ENCODE data around the gene PLPP4. TPM values are rescaled to one million over a fixed set of nuclear protein-coding genes. Genes with fewer than 3 reads are reported as not detected.
"Not testable (repeated sequence)": the region's sequence is repeated elsewhere in the genome, so short reads cannot be mapped to it uniquely, and the experiment has no call there.

The PLPP4 gene
- polyA plus RNA-seq, 3 donors = 6.0 to 7.6 (median 6.2) TPM

DNA sequence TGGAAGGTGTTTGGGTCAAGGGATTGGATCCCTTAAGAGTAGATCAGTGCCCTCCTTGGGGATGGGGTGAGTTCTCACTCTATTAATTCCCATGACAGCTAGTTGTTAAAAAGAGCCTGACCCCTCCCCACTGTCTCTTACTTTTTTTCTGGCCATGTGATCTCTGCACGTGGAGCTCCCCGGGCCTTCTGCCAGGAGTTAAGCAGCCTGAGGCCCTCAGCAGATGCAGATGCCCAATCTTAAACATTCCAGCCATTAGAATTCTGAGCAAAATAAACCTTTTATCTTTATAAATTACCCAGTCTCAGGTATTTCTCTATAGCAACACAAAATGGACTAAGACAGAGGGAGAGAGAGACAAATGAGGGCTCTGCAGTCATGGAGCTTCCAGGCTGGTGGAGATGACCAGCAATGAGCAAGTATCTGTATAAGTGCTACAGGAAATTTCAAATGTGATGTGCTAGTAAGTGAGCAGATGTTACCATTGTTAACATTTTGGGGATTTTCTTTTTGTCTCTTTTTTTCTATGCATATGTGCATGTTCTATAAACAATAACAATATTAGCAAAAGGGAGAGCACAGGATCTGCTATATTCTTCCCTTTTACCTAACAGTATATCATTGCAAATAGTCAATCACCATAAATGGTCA is 26.7 kb downstream of the PLPP4 start:
- DNase-seq (ENCODE audit: low read depth in 3 of 3, low spot score in 2 of 3) = no peak

GRCh38 chr10:120485946-120486345 is 28.9 kb downstream of the PLPP4 start:
- DNase-seq (ENCODE audit: low read depth in 3 of 3, low spot score in 2 of 3) = no peak

- DNase-seq (ENCODE audit: low read depth in 3 of 3, low spot score in 2 of 3) = no peak
Measured at GRCh38 chr10:120486671-120487205, 29.7 kb downstream of the PLPP4 start.

GRCh38 chr10:120490288-120490687 is 33.3 kb downstream of the PLPP4 start:
- no peak for DNase-seq (ENCODE audit: low read depth in 3 of 3, low spot score in 2 of 3)

GRCh38 chr10:120492346-120492745 is 35.3 kb downstream of the PLPP4 start:
- DNase-seq (ENCODE audit: low read depth in 3 of 3, low spot score in 2 of 3) = no peak

DNA sequence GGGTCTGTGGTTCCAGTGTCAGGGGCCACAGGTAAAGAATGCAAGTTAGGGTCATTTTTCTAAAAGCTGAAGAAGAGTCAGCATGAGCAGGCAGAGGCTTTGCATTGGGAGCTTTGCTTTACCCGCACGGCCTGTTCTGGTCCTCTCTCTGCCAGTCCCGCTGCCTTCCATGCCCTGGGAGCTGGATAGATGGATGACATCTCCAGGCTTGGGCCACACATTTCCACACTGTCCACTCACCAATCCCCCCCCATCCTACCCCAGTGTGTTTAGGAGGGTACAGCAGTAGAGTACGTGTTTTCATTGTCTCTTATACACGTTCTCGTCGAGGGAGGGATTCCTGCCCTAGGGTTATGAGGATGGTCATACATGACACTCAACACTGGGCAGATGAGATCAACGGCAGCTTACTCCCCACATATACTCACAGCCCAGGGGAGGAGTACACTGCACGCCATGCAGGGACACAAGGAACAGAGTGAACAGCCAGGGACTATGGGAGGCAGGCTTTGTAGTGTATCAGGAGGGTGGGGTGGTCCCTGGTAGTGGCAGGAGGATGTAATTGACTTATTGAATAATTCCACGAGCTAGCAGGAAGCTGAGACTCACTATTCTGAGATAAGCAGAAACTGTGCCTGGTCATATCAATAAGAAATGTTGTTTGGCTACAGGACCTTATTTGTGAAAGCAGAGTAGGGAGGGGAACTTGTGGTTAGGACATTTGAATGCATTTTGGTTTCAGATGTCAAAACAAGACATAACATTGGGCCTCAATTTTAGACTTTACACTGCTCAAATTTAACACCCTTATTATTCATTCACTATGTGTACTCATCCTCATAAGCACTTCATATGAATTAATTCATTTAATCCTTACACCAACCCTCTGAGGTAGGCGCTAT is 36.6 kb downstream of the PLPP4 start:
- DNase-seq (ENCODE audit: low read depth in 3 of 3, low spot score in 2 of 3) = no peak

DNA sequence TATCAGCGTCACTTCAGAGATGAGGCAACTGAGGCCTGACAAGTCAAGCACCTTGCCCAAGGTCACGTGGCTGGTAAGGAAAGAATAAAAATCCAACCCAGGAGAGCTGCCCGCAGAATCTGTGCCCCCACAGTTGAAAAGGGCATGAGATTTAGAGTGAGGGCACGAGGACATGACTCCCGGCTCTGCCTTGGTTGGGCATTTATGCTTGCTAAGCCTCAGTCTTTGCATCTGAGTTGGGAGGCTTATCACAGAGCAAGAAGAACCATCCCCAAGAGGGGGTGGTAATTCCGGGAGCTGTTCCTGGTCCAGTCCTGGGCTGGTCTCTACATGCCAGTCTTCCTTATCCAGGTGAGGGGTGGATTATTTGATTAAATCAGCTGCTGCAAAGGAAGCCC is 37.3 kb downstream of the PLPP4 start:
- DNase-seq (ENCODE audit: low read depth in 3 of 3, low spot score in 2 of 3) = no peak

DNA sequence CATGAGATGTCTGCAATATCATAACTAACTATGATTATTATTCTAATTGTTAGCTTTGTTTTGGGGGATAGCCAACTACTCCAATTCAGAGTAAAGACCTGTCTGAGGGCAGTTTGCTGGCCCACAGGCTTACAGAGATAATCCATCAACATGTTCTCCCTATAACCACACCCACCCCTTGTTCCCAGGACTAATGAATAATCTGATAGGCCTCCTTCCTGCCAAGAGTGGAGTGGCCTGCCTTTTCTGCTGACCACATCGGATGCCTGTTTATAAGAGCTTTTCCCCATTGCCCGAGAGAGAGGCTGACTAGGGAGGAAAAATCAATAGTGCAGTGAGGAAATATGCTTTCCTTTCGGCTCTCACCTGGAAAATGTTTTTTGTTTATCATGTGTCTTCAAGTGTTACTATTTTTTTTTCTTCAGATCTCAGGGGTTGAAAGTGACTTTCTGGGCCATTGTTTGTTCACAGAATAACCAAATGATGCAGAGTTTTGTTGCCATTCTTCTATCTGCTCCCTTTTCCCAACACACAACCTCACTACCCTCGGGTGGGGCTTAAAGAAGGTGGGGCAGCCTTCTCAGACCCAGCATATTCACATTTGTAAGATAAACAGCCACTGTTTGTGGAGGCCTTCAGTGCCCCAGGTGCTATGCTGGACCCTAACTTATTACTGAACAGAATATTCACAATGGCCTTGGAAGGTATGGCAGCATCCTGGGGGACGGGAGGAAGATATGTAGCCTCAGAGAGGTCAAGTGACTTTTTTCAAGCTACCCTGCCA is 38.4 kb downstream of the PLPP4 start:
- no peak for DNase-seq (ENCODE audit: low read depth in 3 of 3, low spot score in 2 of 3)

- no peak for DNase-seq (ENCODE audit: low read depth in 3 of 3, low spot score in 2 of 3)
Measured at GRCh38 chr10:120499883-120500282, 42.9 kb downstream of the PLPP4 start.

GRCh38 chr10:120503689-120504088 is 46.7 kb downstream of the PLPP4 start:
- DNase-seq (ENCODE audit: low read depth in 3 of 3, low spot score in 2 of 3) = no peak

DNA sequence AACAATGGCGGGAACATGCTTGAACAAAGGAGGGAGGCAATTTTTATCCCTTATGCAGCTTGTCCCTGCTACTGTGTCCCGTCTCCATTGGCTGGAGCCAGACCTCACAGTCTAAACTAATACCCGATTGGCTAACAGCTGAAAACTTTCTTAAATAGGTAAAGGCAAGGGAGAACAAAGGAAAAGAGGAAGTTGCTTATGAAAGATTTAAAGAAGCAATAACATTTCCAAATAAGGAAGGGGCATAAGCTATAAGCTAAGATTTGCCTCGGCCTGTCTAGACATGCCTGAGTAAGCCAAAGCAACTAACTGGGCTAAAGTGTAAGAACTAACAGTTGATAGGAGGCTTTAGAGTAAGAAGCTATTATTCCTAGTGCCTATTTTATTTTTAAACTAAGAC is 47.2 kb downstream of the PLPP4 start:
- not testable (repeated sequence) for DNase-seq (ENCODE audit: low read depth in 3 of 3, low spot score in 2 of 3)

DNA sequence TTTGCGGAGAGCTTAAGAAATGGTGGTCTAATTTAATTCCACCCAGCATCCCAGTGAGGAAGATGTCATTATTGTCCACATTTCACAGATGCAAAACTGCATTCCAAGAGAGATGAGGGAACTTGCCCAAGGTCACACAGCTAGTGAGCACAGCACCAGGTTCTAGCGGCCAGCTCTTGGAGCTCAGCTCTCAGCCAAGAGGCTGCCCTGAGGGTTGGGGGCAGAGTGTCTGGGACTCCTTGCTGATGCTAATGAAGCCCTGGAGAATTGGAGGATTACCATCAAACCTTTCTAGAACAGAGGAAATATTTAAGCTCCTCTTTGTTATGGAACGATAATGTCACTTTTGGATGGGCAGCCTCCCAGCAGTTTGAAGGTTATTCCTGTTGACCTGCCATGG is 48.0 kb downstream of the PLPP4 start:
- no peak for DNase-seq (ENCODE audit: low read depth in 3 of 3, low spot score in 2 of 3)

DNA sequence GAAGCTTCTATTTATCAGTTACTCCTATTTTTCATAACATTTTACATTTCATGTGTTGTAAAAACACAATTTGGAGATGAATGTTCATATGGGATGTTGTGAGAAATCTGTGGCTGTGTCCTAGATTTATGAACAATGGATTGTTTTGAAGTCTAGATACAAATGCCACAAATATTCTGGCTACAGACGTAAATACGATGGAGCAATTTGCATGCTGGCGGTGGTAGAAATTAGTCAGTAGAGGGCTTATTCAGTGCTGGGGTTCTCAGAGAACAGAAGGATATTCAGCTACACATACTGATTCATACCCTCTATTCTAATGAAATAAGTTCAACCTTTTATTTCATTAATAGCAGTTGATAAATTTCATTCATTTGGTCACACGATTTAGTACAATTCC is 48.8 kb downstream of the PLPP4 start:
- no peak for DNase-seq (ENCODE audit: low read depth in 3 of 3, low spot score in 2 of 3)

DNA sequence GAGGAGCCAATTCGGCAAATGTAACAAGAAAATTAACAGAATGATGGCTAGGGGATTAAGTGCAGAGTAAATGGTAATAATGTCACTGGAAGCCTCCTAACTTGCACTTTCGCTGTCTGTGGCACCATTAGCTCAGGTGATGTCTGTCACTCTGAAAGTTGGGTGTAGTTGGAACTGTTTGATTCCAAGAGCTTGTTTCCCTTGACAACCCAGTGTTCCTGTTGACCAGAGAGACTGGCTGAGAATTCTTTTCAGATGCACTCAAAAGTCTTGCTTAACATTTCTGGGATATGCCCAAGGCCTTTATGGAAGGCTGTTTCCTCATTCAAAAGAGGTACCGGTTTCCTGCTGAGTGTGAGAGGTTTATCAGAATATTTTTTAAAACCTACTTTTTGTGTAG is 49.6 kb downstream of the PLPP4 start:
- no peak for DNase-seq (ENCODE audit: low read depth in 3 of 3, low spot score in 2 of 3)

- no peak for DNase-seq (ENCODE audit: low read depth in 3 of 3, low spot score in 2 of 3)
Measured at GRCh38 chr10:120507175-120507574, 50.1 kb downstream of the PLPP4 start.

DNA sequence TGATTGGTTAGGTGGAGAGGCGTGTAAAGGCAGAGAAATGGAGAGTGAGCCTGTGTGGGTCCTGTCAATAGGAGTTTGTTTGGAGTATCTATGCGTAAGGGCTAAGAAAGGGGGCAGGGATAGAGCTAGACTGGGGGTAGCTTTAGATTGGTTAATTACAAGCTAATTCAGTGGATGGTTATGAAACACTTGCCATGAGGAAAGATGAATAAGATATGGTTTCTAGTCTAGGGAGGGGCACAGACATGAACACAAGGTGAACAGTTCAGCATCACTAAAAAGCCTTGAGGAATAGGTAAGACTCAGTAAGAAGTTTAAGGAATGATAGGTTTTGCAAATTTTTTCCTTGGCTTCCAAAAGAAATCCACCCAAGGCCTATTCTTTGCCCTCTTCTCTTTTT is 50.6 kb downstream of the PLPP4 start:
- no peak for DNase-seq (ENCODE audit: low read depth in 3 of 3, low spot score in 2 of 3)

GRCh38 chr10:120508393-120508792 is 51.4 kb downstream of the PLPP4 start:
- no peak for DNase-seq (ENCODE audit: low read depth in 3 of 3, low spot score in 2 of 3)

GRCh38 chr10:120508966-120509365 is 51.9 kb downstream of the PLPP4 start:
- no peak for DNase-seq (ENCODE audit: low read depth in 3 of 3, low spot score in 2 of 3)

DNA sequence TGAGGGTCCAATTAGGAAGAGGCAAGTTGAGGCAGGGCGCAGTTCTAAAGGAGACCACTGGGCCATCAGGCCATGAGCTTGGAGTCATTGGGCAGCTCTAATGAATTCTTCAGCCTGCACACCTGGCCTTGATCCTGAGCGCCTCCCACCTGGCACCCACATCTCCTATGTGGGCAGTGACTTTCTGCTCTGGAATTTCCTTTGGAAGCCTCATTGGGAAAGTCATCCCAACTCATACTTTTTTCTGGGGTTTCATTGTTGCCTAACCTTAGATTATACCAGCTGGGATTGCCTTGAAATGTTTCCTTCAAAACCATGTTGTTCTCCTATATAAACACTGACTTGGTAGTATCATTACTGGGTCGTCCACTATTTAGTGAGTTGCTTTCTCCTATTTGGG is 54.1 kb downstream of the PLPP4 start:
- no peak for DNase-seq (ENCODE audit: low read depth in 3 of 3, low spot score in 2 of 3)

DNA sequence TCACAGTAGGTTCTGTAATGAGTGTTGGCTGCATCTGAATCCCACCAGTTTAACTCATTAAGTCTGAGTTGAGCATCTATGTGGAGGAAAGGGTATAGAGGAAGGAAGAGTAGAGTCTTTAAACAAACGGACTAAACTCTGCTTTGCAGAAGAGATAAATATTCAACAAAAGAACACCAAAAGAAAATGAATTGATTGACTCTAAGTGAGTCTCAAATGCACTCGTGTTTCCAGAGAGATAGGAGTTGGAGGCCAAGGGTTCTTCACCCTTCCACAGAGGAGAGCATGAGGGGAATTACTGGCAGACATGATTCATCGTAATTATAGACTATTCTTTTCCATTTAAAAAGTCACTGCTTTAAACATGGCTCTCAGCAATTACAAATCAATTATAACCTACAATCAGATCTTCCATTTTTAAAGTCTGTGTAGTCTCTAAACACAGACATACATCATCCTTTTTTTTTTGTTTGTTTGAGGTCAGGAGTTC is 56.3 kb downstream of the PLPP4 start:
- no peak for DNase-seq (ENCODE audit: low read depth in 3 of 3, low spot score in 2 of 3)

DNA sequence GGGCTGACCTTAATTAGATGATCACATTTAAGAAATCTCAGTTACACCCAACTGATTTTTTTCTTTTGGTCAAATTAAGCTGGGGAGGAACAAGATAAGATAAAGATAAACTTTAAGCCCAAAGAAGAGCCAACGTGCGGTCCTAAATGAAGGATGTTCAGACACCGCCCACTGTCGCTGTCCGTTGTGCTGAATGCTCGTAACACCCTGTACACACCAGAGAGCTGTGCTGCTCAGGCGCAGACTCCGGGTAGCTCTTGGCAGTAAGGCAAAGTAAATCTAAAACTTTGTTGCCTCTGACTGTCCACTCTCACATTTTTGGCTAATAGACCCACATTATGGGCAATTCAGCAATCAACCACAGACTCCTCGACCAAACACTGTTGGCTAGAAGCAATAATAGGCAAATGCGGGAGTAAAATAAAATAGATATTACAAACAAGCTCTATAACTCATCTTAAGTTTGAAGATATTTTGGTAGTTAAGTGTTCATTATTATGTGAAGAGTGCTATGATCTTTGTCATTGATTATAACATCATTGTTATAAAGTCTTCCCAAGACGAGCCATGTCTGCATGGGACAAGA is 57.1 kb downstream of the PLPP4 start:
- peak; percentile 43 to 51 (median 49) for DNase-seq (ENCODE audit: low read depth in 3 of 3, low spot score in 2 of 3)
